Stimulated activated effector memory CD8-positive, alpha-beta T cell treated with anti-CD3 and anti-CD28 coated beads, Interleukin-12 subunit alpha, Interleukin-12 subunit beta, amount 100 ng/mL, for 72 hours (primary cell): ENCODE measurements around the gene LPAR3.

Experiments used
- ATAC-seq: fragments of 150-1000 bp; cut with Tn5 transposase; 2 replicates; pipeline ENCODE4 v1.10.0; 2021
- DNase-seq, 2 donors: peaks; one replicate each; pipeline ENCODE4 v3.0.0; 2021 to 2022; ENCODE audit warnings: low spot score in 2 of 2
- H3K27ac Mint-ChIP-seq: one replicate; pipeline ENCODE4 v1.8.0; 2022; ENCODE audit warnings: mild to moderate bottlenecking, mixed read lengths
- H3K36me3 Mint-ChIP-seq: one replicate; pipeline ENCODE4 v1.8.0; 2022; ENCODE audit warnings: mild to moderate bottlenecking, mixed read lengths
- H3K4me1 Mint-ChIP-seq: one replicate; pipeline ENCODE4 v1.8.0; 2022; ENCODE audit warnings: mixed read lengths
- H3K4me3 Mint-ChIP-seq: one replicate; pipeline ENCODE4 v1.8.0; 2022; ENCODE audit warnings: mild to moderate bottlenecking, mixed read lengths
- H3K9me3 Mint-ChIP-seq: one replicate; pipeline ENCODE4 v1.8.0; 2022; ENCODE audit warnings: mixed read lengths

Gene LPAR3

DNA sequence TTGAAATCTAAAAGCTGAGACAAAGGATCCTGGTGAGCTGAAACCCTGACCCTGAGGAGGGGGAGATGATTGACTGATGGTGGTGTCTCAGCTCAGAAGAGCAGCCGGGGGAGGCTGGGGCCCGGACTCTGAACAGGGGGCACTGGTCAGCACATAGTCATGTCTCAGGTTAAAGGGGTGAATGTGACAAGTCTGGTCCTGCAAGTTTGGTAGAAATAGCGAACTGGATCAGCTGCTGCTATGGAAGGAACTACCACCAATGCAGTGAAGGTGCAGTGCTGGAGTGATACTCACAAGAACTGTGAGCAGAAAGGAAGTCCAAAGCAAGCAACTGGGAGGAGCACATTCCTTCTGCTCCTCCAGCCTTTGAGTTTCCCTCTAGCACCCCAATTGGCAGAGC is 104.0 kb downstream of the LPAR3 start:
- Mint-ChIP-seq H3K9me3 (no peaks in the 10 kb centered on the region), H3K4me3 (no peak overlapping the region), H3K27ac (no peak overlapping the region), H3K36me3 (no peaks in the 10 kb centered on the region), H3K4me1 (no peaks in the 10 kb centered on the region)
- no peak for DNase-seq
- no peak for ATAC-seq

DNA sequence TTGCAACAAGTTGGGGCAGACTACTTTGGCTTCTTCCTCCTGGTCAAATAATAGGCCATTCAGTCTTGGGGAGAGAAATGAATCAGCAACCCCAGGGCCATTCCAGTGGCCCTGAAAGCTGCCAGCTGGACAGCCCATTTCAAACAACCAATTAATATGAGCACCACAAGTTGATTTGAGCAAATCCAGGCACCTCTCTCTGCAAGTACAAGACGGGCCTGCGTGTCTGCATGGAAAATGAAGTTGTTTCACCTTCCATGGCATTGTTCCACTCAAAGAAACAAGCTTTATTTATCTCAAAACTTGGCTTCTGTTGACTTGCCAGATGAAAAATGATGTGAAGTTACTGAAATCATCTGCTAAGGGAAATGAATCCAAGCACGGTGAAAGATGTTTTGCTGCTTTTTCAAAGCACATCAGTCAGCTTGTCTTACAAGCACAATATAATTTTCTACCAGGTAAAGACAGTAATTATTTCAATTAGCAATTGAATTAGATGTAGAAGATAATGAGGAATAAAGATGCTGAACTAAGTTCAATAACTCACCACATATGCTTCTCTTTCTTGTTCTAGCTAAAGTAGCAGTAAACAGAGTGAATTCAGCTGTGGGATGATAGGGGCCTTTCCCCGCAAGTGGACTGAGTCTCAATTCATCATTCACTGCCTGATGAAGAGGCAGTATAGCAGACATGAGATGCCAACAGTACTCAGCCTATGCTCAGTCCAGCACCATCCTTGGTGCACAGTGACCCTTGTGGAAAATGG is 107.6 kb downstream of the LPAR3 start:
- H3K4me1 Mint-ChIP-seq: peaks cover 15% of the 10 kb centered on the region
- H3K27ac Mint-ChIP-seq: no peak overlapping the region
- no peak for ATAC-seq

DNA sequence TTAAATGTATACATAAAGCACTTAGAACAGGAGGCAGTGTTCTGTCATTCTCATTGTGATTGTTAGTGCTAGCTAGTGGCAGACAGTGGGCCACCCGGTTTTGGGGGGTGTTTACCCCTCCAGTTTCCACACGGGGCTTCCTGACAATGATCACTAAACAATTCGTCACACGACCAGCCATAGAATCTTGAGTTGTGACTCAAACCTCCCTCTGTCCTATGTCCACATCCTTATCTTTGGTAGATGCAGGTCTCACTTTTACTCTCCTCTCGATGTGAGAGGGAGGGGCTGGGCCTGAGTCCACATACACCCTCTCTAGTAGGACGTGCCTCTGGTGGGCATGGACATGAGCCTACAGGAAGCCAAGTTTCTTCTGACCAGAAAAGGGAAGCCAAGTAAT is 110.1 kb downstream of the LPAR3 start:
- no peak for ATAC-seq
- no peak overlapping the region for H3K4me3 Mint-ChIP-seq
- no peaks in the 10 kb centered on the region for H3K36me3 Mint-ChIP-seq
- peaks cover 24% of the 10 kb centered on the region for H3K4me1 Mint-ChIP-seq
- H3K9me3 Mint-ChIP-seq: no peaks in the 10 kb centered on the region
- H3K27ac Mint-ChIP-seq: no peak overlapping the region
- DNase-seq: no peak

More for the DNA sequence above, 107.6 kb downstream of the LPAR3 start:
- no peak overlapping the region for H3K4me3 Mint-ChIP-seq
- H3K36me3 Mint-ChIP-seq: no peaks in the 10 kb centered on the region
- no peak for DNase-seq
- no peaks in the 10 kb centered on the region for H3K9me3 Mint-ChIP-seq

DNA sequence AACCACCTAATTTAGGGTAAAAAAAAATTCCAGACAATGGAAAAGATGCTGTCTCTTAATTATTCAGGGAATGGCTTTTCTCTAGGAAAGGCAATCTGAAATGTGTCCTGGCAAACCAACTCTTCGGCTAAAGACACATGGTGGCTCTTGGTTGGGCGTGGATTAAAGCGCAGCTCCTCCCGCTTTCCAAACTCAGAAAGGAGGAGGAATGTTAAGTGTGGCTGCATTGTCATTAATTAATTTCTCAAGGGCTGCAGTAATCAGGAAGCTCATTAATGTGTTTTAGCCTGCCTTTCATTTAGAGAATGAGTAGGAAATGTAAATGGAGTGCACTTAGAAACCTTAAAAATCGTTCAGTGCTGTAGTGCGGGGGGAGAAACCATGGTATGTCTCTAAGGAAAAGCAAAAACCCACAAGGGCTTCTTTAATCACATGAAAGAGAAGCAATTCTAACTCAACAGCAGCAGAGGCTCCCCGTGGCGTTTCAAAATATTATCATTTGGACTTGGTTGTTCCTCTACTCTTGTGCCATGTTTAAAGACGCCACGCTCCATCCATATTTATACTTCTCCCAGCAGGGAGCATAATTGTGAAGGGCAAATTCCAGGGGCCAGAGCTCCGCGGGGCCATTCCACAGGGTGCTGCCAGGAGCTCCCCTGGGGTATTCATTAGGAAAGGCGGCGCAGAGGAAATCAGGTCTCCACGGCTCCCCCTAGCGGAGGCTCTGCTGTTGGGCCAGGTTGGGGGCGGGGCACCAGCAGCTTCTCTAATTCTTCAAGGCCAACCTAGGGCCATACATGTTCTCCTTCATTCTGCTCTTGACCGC is 110.8 kb downstream of the LPAR3 start:
- H3K4me1 Mint-ChIP-seq: peaks cover 24% of the 10 kb centered on the region
- H3K27ac Mint-ChIP-seq: no peak overlapping the region
- peak overlapping the region; percentile 50 for H3K4me3 Mint-ChIP-seq
- H3K9me3 Mint-ChIP-seq: no peaks in the 10 kb centered on the region
- DNase-seq (peak; percentile 69 to 90), ATAC-seq (peak; percentile 73)
- no peaks in the 10 kb centered on the region for H3K36me3 Mint-ChIP-seq

DNA sequence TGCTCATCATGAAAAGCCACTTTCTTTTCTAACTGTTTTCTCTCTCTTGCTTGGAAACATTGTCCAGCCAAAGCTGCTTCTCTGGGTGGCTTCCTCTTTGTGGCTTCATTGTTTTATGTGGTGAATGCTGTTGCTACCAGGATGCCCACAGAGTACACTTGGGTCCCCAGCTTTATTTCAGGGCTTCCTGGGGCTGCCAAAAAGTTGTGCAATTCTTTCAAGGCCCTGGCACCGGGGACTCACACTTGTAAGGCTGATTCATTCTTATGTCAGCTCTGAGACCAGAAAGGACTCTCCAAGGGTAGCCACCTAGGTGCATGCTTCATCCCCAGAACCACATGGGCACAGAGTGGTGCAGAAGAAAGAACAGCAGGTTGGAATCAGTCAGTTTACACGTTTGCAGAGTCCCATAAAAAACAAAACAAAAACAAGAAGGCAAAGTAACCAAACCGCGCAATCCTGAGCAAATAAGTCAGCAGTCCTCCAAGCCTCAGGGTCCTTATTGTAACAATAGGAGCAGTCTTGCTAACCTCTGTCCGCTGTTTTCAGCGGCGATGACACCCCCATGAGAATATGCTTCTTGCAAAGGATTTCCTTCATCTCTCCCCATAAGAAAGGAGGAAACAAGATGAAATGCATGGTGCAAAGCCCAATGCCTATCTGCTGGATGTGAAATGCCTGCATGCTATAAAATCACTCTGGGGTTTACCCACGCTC is 112.8 kb downstream of the LPAR3 start:
- Mint-ChIP-seq H3K4me3 (no peak overlapping the region), H3K4me1 (peaks cover 24% of the 10 kb centered on the region), H3K36me3 (no peaks in the 10 kb centered on the region), H3K27ac (peak overlapping the region; percentile 76), H3K9me3 (no peaks in the 10 kb centered on the region)
- peak; percentile 76 for ATAC-seq
- no peak for DNase-seq

DNA sequence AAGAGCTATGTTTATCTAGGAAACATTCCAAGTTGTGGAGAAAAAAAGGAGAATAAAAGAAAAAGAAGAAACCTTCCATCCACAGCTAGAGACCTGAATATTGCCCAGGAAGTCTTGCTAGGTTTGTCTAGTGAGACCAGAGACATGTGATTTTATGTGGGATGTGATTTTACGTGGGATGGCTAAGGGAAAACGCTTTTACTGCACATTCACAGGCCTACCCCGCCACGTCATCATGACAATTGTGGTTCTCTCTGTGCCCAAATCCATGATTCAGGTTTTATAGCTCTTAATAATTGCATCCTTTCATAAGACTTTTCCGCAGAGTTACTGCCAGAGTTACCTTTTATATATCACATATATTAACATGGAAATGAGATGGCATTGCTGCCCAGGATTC is 116.4 kb downstream of the LPAR3 start:
- DNase-seq (no peak), ATAC-seq (no peak)

DNA sequence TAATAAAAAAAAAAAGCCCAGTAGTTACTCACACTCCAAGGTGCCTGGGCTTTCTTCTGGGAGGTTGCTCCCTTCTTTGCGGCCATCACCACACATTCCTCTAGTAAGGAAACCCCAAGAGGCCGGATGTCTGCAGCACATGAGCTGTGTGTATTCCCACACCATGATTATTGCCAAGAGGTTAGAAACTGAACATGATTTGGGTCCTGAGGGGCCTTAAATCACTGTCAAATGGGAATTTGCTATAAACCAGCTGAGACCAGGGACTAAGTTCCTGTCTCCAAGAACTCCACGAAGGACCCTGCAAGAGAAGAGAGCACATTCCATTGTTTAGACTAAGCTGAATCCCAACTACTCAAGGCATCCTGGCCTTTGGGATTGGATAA is 117.5 kb downstream of the LPAR3 start:
- Mint-ChIP-seq H3K36me3 (no peaks in the 10 kb centered on the region), H3K4me1 (peaks cover 10% of the 10 kb centered on the region), H3K9me3 (no peaks in the 10 kb centered on the region), H3K27ac (no peak overlapping the region), H3K4me3 (no peak overlapping the region)
- DNase-seq (no peak), ATAC-seq (no peak)

More for the DNA sequence above, 116.4 kb downstream of the LPAR3 start:
- peaks cover 11% of the 10 kb centered on the region for H3K4me1 Mint-ChIP-seq
- no peak overlapping the region for H3K4me3 Mint-ChIP-seq
- H3K27ac Mint-ChIP-seq: no peak overlapping the region
- H3K9me3 Mint-ChIP-seq: no peaks in the 10 kb centered on the region
- no peaks in the 10 kb centered on the region for H3K36me3 Mint-ChIP-seq

DNA sequence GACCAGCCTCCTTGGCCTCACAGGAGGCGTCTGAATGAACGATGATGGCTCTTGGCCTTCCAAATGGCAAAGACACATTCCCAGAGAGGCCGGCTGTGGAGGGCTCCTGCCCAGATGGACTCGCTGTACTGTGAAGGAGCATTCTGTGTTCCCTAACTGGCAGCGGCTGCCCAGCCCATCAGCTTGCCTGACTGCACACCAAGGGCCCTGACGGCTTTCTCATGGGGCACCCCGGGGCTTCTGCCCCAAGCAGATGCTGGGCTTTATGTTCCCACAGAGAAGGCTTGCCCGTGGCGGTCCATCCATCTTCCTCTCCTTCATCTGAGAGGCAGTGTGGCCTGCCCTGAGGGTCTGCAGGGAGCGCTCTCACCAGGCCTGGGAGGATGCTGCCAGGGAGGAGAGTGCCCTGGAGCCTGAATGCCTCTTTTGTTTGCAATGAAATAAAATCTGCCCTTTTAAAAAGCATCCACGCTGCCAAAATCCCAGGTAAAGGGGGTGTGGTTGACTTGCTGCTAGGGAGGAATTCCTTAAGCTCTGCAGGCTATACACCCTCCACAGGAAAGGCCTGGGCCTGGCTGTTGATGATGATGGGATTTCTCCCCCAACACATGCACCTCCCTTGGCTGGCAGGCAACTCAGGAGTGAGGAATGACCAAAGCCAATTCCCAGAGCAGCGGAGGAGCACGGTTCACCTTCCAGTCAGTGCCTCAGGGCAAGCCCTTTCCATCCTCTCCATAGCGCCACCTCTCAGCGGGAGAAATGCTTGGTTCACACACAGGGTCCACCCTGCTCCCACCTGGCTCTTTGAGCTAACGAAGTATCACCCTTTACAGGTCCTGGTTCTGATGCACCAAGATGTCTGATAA is 118.1 kb downstream of the LPAR3 start:
- ATAC-seq: no peak
- DNase-seq: no peak
- Mint-ChIP-seq H3K4me1 (peaks cover 4% of the 10 kb centered on the region), H3K36me3 (no peaks in the 10 kb centered on the region), H3K27ac (no peak overlapping the region), H3K4me3 (no peak overlapping the region), H3K9me3 (no peaks in the 10 kb centered on the region)

DNA sequence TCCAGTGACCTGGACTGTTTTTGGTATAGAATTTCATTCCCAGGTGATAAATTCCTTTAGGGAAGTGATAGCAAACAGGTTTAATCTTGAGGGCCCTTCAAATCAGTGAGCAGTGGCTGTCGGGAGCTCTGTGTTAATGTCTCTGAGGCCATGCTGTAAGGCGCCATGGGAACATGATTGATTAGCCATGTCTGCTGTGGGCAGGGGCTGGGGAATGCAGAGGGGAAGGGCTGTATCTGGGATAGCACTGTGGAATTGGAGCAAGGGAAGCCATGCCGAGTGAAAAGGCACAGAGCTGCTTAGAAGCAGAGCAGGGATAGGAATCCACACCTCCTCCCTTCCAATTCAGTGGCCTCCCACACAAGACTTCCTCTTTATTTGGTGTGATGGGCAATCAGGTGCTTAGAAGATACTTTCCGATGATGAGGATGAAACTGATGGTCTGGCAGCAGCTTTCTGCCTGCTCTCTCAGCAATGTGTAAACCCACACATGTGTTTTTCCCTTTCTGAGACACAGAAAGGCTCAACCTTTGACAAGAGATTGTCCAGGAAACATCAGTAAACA is 119.0 kb downstream of the LPAR3 start:
- H3K36me3 Mint-ChIP-seq: no peaks in the 10 kb centered on the region
- no peak for DNase-seq
- H3K4me3 Mint-ChIP-seq: no peak overlapping the region
- H3K9me3 Mint-ChIP-seq: no peaks in the 10 kb centered on the region
- no peaks in the 10 kb centered on the region for H3K4me1 Mint-ChIP-seq
- H3K27ac Mint-ChIP-seq: no peak overlapping the region
- ATAC-seq: no peak

DNA sequence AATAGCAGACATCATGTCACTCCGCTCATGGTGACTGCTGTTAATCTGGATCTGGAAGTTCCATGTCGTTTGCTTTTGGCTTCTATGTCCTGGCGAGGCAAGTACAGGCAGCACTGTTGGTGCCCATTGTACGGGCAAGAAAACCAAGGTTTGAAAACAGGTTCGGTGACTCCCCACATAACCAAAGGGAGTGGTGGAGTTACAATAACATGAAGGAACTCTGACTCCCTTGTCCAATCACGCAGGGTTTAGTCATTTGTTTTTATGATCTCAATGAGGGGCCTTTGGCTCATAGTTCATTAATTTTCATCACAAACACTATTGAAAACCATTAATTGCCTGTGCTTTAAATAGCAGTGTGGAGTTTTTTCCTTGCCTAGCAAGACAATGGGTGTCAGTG is 119.8 kb downstream of the LPAR3 start:
- no peaks in the 10 kb centered on the region for H3K4me1 Mint-ChIP-seq

DNA sequence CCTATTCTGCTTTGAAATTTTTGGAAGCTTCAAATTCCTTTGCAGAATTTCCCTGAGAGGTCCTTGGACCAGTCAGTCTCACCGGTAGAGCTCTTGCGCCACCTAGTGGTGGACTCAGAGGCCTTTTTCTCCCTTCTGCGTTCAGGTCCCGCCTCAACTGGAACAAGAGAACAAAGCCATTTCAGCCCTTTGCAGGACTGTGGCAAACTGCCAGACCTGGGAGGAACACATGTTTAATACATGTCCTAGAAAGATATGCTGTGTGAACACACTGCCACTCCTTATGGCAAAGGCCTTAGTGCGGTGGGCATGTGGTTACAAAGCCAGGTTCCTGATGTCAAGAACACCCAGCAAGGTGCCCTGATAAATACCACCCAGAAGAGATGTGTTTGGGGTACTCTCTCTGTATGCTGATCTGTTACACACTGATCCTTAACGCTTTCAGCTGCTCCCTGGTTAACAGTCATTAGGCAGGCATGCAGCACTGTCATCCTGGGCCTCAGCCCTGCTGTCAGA is 120.5 kb downstream of the LPAR3 start:
- Mint-ChIP-seq H3K27ac (no peak overlapping the region), H3K4me3 (no peak overlapping the region), H3K36me3 (no peaks in the 10 kb centered on the region), H3K9me3 (no peaks in the 10 kb centered on the region), H3K4me1 (no peaks in the 10 kb centered on the region)
- ATAC-seq (peak; percentile 70), DNase-seq (peak; percentile 55 to 84)

More for the DNA sequence above, 119.8 kb downstream of the LPAR3 start:
- no peak overlapping the region for H3K27ac Mint-ChIP-seq
- DNase-seq (no peak), ATAC-seq (no peak)
- H3K4me3 Mint-ChIP-seq: no peak overlapping the region
- H3K36me3 Mint-ChIP-seq: no peaks in the 10 kb centered on the region
- no peaks in the 10 kb centered on the region for H3K9me3 Mint-ChIP-seq

DNA sequence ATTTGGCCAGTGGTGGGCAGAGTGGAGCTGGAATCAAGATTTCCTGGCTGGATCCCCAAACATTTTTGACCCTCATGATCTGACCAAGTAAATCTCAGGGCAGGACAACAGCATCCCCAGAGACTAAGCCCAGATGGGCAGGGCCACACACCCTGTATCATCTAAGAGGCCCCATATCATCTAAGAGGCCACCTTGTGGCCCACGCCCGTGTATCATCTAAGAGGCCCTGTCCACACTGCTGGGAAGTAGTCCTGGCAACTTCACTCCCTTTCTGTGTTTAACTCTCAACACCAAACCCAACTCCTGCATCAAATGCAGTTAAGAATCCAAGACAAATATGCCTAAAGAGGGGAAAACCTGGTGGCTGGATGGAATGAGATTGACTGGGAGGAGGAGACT is 121.1 kb downstream of the LPAR3 start:
- DNase-seq: no peak

DNA sequence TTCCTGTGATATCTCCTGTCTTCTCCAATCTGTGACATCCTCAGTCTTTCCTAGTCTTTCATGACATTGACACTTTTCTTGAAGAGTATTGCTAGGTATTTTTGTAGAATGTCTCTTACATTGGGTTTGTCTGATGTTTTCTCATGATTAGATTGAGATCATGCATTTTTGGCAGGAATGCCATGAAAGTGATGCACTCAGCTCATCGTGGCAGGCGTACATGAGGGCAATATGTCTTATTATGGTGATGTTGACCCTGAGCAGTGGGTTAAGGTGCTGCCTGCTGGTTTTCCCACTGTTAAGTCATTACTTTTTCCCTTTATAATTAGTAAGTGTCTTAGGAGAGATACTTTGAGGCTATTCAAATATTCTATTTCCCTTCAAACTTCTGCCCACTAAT is 122.5 kb downstream of the LPAR3 start:
- H3K27ac Mint-ChIP-seq: no peak overlapping the region
- ATAC-seq: no peak
- DNase-seq: no peak
- H3K4me1 Mint-ChIP-seq: no peaks in the 10 kb centered on the region
- no peak overlapping the region for H3K4me3 Mint-ChIP-seq
- H3K36me3 Mint-ChIP-seq: no peaks in the 10 kb centered on the region
- no peaks in the 10 kb centered on the region for H3K9me3 Mint-ChIP-seq

More for the DNA sequence above, 121.1 kb downstream of the LPAR3 start:
- no peak overlapping the region for H3K27ac Mint-ChIP-seq
- no peaks in the 10 kb centered on the region for H3K4me1 Mint-ChIP-seq
- H3K4me3 Mint-ChIP-seq: no peak overlapping the region
- H3K9me3 Mint-ChIP-seq: no peaks in the 10 kb centered on the region
- no peaks in the 10 kb centered on the region for H3K36me3 Mint-ChIP-seq
- ATAC-seq: no peak

DNA sequence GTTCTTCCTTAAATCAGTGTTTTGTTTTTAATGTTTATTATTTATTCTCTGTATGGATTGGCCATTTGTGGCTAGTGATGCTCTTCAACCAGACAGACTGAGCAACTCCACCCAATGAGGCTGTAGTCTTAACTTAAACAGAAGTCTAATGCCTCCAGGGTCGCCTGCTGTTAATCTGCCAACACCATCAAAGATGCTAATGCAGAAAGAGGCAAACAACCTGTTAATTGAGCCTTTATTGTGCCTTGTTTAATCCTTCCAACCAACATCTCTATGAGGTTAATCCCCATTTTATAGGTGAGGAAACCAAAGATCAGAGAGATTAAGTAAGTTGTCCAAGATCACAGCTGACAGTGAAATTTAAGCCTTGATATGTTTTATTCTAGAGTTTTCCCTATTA is 123.4 kb downstream of the LPAR3 start:
- Mint-ChIP-seq H3K4me3 (no peak overlapping the region), H3K27ac (no peak overlapping the region), H3K9me3 (no peaks in the 10 kb centered on the region), H3K36me3 (no peaks in the 10 kb centered on the region), H3K4me1 (no peaks in the 10 kb centered on the region)
- DNase-seq: no peak
- ATAC-seq: no peak
